ENCODE results near the gene POLH.

DNA sequence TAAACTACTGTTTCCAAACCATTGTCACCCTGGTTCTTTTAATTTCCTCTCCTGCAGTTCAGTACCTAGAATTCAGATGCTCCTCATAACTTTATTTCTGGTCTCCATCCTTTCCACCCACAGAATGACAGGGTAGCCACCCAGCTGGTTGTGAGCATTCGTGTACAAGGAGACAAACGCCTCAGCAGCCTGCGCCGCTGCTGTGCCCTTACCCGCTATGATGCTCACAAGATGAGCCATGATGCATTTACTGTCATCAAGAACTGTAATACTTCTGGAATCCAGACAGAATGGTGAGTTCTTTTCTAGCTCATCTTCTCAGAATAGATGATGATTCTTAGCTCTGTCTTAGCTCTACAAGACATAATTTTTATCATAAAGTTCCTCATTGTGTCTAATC lies 34.4 kb downstream of the POLH start:
- TF ChIP-seq CTCF (IDR thresholded peaks at IDR 0.05) (no peak), POLR2AphosphoS5 (IDR thresholded peaks at IDR 0.05; ENCODE audit: low read depth, low read length) (no peak), SIN3A (IDR thresholded peaks at IDR 0.05; ENCODE audit: borderline replicate concordance, insufficient read depth, low read depth, low read length) (no peak), TCF7L2 (IDR thresholded peaks at IDR 0.05; ENCODE audit: low read depth, low read length) (no peak)
- TF ChIP-seq, protein P1, sequence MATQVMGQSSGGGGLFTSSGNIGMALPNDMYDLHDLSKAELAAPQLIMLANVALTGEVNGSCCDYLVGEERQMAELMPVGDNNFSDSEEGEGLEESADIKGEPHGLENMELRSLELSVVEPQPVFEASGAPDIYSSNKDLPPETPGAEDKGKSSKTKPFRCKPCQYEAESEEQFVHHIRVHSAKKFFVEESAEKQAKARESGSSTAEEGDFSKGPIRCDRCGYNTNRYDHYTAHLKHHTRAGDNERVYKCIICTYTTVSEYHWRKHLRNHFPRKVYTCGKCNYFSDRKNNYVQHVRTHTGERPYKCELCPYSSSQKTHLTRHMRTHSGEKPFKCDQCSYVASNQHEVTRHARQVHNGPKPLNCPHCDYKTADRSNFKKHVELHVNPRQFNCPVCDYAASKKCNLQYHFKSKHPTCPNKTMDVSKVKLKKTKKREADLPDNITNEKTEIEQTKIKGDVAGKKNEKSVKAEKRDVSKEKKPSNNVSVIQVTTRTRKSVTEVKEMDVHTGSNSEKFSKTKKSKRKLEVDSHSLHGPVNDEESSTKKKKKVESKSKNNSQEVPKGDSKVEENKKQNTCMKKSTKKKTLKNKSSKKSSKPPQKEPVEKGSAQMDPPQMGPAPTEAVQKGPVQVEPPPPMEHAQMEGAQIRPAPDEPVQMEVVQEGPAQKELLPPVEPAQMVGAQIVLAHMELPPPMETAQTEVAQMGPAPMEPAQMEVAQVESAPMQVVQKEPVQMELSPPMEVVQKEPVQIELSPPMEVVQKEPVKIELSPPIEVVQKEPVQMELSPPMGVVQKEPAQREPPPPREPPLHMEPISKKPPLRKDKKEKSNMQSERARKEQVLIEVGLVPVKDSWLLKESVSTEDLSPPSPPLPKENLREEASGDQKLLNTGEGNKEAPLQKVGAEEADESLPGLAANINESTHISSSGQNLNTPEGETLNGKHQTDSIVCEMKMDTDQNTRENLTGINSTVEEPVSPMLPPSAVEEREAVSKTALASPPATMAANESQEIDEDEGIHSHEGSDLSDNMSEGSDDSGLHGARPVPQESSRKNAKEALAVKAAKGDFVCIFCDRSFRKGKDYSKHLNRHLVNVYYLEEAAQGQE (IDR thresholded peaks at IDR 0.05; ENCODE audit: insufficient read depth in 1 of 2, low read depth in 2 of 2, low read length in 1 of 2), result no peak
